CD1c-positive myeloid dendritic cell (primary cell): ENCODE data around the gene SPPL2B.
"Not testable (repeated sequence)": the region's sequence is repeated elsewhere in the genome, so short reads cannot be mapped to it uniquely, and the experiment has no call there.

Experiments used
- DNase-seq: peaks from one replicate; pipeline ENCODE4 v3.0.0-alpha.2; 2016; ENCODE audit errors: extremely low spot score

SPPL2B gene, protein sequence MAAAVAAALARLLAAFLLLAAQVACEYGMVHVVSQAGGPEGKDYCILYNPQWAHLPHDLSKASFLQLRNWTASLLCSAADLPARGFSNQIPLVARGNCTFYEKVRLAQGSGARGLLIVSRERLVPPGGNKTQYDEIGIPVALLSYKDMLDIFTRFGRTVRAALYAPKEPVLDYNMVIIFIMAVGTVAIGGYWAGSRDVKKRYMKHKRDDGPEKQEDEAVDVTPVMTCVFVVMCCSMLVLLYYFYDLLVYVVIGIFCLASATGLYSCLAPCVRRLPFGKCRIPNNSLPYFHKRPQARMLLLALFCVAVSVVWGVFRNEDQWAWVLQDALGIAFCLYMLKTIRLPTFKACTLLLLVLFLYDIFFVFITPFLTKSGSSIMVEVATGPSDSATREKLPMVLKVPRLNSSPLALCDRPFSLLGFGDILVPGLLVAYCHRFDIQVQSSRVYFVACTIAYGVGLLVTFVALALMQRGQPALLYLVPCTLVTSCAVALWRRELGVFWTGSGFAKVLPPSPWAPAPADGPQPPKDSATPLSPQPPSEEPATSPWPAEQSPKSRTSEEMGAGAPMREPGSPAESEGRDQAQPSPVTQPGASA

DNA sequence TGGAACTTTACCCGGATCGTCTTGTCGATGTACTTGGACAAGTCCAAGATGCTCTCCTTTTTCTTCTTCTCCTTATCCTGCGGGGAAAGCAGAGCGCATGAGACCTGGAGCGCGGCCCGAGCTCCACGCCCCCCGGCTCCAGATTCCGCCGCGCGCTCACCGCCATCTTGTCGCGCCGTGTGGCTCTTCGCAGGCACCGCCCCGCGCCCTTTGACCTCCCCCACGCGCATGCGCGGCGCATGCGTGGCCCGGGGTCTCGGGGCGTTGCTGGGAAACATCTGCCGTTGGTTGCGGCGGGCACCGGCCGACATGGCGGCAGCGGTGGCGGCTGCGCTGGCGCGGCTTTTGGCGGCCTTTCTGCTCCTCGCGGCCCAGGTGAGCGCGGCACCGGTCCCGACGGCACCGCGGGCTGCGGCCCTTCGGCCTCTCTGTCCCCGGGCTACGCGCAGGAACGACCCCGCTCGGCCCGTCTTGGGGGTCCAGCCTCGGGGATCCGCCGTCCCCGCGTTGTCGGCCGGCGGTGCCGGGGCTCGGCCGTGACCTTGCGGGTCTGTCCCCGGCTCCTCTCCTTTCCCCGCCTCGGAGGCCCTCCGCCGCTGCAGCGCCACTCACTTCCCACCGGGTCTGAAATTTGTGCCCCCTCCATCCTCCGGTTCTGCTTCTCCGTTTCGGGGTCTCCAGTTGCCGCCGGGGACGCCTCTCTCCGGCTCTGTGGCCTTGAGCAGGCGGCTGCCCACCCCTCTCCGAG is at the start of gene SPPL2B, which contains the start of gene LSM7:
Gene SPPL2B, plus strand, starts transcription at position 284 of the 748 bp plus-strand sequence. Its CDS starts 26 bp downstream, at position 310.
Gene LSM7, minus strand, starts transcription at position 186 of the 748 bp plus-strand sequence. Its CDS starts 20 bp downstream, at position 166.
- peak; percentile 97 for DNase-seq

DNA sequence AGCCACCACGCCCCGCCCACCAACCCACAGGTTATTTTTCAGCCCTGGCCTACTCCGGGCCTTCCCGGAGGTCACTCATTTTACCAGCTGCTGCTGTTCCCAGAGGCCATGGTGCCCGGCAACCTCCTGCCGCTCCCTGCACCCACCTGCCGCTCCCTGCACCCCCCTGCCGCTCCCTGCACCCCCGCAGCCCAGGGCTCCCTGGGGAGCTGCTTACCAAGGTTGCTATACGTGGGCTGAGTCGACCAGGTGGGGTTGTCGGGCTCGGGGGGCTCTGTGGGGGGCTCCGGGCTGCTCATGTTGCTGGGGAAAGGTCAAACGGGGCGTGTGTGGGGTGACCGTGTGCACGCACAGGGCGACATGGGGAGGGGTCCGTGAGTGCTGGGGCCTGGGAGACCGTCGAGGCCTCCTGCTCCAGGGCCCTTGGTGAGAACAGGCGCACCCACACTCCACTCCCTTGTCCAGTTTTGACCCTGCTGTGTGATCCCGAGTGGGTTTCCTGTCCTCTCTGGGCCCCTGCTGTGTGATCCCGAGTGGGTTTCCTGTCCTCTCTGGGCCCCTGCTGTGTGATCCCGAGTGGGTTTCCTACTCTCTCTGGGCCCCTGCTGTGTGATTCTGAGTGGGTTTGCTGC is 47.7 kb upstream of the SPPL2B start:
- no peak for DNase-seq

DNA sequence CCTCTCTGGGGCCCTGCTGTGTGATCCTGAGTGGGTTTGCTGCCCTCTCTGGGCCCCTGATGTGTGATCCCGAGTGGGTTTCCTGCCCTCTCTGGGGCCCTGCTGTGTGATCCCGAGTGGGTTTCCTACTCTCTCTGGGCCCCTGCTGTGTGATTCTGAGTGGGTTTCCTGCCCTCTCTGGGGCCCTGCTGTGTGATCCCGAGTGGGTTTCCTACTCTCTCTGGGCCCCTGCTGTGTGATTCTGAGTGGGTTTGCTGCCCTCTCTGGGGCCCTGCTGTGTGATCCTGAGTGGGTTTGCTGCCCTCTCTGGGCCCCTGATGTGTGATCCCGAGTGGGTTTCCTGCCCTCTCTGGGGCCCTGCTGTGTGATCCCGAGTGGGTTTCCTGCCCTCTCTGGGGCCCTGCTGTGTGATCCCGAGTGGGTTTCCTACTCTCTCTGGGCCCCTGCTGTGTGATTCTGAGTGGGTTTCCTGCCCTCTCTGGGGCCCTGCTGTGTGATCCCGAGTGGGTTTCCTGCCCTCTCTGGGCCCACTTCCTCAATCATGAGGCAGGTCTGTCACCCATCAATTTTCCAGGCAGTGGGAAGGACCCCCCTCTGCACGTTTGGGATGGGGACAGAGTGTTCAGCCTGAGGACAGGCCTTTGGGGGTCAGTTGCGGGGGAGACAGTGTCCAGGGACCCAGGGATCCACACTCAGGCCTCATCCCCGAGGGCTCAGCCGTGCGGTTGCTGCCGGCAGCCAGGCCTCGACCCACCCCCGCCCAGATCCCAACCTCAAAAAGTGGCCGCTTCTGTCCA is 47.0 kb upstream of the SPPL2B start:
- DNase-seq, result not testable (repeated sequence)

DNA sequence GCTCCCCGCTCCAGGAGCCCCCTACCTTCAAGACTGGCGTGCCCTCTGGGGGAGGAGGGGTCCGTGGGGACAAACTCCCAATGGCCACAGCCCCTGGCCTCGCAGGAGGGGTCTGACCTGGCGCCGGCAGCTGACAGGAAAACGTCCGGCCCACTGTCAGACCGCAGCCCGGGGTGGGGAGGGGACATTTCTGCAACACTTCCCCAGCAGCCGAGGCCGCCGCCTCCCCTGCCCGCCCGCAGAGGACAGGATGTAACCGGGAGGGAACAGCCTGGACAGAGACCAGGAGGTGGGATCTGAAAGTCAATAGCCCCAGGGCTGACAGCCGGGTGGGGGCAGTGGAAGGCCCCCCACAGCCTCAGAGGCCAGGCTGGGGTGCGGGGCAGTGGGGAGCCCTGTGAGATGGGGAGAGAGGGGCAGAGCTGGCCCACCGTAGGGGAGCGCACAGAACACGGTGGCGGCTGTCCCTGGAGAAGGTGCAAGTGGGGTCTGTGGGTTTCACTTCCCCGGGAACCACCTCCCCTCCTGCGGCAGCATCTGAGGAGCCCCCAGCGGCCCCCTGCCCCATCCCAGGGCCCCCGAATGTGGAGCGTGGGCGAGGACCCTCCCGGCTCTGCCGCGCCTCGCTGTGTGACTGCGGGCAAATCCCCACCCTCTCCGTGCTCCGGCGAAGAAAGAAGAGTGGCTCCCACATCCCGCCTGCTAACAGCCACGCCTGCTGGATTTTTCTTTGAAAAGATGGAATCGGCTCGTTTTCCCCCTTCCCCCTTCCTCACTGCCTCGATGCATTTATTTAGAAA is 46.2 kb upstream of the SPPL2B start, which contains the start of gene PEAK3:
Gene PEAK3, minus strand, starts transcription at position 114 of the 800 bp plus-strand sequence. CDS start 1,244 bp downstream, outside the sequence.
- DNase-seq, result peak; percentile 85

DNA sequence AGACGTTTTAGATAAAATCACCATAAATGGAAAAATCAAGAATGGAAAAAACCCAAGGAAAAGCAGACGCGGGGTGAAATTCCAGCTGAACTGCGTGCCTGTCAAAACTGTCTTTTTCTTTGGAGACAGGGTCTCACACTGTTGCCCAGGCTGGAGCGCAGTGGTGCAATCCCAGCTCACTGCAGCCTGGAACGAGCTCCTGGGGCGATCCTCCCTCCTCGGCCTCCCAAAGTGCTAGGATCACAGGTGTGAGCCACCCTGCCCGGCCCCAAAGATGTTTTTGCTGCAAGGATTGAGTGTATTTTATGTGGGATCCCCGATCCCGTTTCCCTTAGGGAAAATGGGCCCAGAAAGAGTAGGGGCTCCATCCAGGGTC is 45.6 kb upstream of the SPPL2B start:
- DNase-seq, result no peak

DNA sequence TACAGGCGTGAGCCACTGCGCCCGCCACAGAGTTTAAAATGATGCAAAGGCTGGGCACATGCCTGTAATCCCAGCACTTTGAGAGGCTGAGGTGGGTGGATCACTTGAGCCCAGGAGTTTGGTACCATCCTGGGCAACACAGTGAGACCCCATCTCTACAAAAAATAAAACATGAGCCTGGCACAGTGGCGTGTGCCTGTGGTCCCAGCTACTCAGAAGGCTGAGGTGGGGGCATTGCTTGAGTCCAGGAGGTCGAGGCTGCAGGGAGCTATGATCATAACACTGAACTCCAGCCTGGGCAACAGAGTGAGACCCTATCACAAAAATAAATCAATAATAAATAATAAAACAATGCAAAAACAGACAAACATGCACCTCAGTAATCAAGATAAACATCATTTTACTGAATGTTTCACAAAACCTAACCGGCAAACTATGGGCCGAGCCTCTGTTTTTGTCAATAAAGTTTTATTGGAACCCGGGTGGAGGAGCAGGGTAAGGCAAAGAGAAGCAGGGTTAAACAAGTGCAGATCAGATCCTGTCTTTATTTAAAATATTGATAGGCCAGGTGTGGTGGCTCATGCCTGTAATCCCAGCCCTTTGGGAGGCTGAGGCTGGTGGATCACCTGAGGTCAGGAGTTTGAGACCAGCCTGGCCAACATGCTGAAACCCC is 44.5 kb upstream of the SPPL2B start:
- DNase-seq, result no peak

DNA sequence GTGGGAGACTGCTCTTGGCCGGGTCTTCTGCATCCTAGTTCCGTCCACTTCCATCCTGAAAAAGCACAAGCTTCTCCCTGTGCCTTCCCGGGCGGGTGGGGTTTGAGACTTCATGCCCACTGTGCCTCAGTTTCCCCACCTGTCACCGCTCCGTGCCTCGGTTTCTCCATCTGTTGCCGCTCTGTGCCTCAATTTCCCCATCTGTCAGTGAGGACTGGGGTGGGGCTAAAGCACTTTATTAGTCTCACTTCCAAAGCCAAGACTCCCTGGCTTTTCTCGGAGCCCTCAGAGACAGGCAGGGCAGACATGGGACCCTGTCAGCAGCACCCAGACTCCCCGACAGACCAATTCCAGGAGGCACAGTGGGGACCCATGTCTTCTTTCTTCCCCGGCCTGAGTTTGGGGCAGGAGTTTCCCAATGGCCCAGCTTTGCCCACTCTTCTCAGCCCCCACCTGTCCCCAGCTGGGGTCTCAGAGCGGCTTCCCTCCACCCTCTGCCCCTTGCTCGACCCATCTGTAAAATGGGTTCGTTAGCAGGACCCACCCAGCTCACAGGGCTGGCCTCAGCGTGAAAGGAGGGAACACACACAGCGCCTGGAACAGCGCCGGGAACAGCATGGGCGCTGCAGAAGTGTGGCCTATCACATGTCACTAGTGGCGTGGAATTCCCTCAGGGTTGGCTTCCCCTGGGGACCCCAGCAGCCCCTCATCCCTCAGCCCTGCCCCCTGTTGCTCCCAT is 41.9 kb upstream of the SPPL2B start:
- no peak for DNase-seq

DNA sequence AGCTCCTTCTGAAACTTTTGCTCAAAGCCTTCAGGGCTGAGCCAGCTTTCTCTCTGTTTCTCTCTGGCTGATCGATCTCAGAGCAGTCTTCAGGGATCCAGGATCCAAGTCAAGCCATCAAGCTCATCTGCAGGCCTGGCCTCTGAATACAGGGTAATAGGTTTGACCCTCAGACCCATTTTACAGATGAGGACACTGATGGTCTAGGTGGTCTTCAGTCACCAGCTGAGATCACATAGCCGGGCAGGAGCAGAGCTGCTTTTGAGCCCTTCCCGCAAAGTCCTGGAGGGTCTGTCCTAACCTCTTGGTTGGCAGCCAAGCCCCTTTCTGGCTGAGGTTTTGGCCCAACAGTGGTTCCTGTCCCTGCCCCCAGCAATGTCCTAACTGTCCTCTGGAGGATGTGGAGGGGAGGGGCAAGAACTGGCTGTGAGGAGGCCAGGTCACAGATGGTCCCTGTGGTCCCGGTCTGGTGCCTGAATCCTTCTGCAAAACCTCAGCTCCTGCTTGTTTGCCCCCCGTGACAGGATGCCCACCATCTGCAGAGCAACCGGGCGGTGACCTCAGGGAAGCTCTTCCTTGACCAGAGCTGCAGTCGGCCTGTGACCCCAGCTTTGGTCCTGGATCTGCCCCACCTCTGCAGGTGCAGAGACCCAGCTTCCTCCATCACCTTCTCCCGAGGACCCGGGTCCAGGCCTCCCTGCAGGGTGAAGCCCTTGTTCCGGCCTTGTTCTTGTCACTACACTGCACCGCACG is 40.7 kb upstream of the SPPL2B start:
- DNase-seq, result no peak

DNA sequence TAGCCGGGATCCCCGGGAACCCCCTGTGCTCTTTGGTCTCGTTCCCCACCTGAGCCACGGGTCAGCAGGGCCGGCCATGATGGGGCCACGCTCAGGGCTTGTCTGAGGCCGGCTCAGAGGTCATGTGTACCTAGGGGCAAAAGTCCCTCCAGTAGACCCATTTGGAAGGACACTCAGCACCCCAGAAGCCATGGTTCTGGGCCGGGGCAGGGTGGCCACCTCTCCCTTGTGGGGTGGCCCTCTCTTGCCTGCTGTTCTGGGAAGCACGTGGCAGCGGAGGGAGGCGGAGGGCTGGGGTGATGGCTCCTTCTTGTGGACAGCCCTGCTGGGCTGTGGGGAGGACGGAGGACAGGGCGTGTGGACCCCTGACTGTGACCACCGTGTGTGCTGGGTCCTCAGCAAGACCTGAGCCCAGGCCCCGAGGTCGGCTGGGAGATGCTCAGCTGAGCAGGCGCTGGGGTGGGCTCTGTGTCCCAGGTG is 40.1 kb upstream of the SPPL2B start:
- no peak for DNase-seq

DNA sequence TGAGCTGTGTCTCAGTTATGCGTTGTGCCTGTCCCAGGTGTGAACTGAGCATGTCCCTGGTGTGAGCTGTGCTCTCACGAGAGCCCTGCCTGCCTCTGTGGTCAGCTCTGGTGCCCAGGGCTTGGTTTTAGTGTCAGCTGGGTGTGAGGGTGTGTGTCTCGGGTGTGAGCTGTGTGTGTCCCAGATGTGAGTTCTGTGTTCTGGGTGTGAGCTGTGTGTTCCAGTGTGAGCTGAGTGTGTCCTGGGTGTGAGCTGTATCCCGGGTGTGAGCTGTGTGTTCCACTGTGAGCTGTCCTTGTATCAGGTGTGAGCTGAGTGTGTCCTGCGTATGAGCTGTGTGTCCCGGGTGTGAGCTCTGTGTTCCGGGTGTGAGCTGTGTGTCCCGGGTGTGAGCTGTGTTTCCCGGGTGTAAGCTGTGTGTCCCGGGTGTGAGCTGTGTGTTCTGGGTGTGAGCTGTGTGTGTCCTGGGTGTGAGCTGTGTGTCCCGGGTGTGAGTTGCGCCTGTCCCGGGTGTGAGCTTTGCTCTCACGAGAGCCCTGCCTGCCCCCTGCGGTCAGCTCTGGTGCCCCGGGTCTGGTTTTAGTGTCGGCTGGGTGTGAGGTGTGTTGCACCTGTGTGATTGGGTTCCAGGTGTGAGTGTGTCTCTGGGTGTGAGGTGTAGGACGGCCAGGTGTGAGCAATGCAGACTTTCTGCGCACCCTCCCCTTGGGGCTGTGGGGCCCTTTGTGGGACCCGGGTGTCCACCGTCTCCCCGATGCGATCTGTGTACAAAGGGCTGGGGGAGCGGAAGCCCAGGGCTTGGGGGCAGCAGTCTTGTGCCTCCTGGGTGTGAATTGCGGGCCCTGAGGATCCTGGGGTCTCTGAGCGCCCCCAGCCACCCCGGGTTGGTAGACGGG is 39.4 kb upstream of the SPPL2B start:
- no peak for DNase-seq

DNA sequence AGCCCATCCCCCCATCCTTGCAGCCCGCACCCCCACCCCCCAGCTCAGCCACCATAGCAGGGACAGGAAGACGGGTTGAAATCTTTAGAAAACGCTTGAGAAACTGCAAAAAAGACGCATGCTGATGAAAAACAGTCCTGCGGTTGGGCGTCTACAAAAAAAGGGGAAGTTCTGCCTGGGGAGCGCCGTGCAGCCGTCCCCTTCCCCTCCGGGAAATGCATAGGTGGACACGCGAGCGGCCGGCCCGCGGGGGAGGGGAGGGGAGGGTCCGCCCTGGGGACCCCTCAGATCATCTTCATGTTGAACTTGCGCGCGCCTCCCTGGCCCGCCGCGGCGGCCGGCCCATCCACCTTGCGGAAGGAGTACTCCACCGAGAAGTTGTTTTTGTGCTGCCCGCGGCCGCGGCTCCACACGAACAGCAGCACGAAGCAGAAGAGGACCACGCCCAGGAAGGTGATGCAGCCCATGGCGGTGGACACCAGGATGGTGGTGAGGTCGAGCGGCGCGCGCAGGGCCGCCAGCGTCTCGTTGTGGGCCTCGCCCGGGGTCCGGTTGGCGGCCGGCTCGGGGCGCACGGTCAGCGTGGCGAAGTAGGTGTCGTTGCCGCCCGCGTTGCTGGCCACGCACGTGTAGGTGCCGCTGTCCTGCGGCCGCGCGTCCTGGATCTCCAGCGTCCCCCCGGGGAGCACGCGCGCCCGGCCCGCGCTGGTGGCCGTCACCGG is 38.6 kb upstream of the SPPL2B start:
- peak; percentile 90 for DNase-seq

DNA sequence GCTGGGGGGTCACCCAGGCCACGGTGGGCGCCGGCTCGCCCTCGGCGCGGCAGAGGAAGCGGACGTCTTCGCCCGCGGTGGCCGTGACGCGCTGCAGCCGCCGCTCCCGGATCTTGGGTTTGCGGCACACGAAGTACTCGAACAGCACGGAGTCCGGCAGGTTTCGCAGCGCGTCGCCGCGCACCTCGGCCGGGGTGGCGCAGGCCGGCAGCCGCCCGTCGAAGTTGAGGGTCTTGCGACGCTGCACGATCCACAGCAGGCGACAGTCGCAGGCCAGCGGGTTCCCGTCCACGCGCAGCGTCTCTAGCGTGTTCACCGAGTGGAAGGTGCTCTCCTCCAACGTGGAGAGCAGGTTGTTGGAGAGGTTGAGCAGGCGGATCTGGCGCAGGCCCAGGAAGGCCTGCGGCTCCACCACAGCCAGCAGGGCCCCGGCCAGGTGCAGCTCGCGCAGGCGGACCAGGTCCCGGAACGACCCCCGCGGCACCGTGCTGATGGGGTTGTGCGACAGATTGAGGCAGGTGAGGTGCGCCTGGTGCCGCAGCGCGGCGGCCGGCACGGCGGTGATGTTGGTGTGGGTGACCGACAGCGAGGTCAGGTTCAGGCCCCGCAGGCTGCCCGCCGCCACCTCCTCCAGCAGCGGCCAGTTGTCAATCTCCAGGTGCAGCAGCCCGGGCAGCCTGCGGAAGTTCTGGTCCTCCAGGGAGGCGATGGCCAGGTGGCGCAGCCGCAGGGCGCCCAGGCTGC is 37.9 kb upstream of the SPPL2B start:
- peak; percentile 43 for DNase-seq

DNA sequence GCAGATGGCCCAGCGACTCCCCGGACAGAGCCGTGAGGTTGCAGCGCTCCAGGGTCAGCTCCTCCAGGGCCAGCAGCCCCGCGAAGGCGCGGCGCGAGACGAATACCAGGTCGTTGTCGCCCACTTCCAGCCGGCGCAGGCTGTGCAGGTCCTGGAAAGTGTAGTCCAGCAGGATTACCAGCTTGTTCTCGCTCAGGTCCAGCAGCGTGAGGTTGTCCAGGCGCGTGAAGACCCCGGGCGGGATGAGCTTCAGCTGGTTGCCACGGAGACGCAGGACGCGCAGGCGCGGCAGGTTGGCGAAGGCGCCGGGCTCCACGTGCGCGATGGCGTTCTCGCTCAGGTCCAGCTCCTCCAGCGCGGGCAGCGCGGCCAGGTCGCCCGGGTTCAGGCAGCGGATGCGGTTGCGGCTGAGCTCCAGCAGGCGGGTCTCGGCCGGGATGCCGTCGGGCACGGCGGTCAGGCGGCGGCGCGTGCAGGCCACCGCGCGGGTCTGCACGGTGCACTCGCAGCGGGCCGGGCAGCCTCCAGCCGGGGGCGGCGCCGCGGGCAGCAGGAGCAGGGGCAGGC is 37.2 kb upstream of the SPPL2B start:
- DNase-seq, result no peak

DNA sequence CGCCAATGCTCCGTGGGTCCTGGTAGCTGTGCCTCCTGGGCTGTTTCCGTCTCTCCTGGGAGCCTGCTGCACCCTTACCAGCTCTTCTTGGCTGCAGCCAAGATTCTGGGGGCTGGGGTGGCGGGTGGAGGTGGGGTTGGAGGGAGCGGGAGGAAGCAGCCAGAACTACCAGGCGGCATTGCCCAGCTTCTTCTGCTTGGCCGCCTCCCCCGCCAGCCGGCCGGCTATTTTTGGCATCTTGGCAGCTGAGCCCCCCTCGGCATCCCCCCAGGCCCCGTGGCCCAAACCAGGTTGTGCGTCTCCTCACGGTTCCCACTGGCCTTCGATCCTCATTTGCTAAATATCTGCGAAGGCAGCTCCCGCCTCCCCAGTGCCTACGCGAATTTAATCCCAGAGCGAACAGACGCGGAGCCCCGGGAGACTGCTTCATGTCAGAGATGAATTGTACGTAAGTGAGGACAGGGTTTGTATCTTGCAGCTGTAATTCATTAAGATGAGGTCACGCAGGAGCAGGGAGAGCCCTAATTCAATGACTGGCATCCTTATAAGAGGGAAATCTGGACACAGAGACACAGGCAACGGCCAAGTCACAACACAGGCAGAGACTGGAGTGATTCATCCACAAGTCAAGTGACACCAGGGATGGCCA is 33.7 kb upstream of the SPPL2B start:
- no peak for DNase-seq

DNA sequence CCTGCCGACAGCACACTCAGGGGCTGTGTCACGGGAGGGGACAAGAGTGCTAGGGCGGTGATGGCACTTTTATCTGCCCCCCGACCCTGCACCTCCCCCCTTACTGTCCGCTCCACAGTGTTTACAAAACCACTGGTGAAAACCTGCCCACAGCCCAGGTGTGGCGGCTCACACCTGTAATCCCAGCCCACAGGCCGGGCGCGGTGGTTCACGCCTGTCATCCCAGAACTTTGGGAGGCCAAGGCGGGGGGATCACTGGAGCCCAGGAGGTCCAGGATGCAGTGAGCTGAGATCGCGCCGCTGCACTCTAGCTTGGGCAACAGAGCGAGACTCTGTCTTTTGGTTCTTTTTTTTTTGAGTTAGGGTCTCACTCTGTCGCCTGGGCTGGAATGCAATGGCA is 32.3 kb upstream of the SPPL2B start:
- DNase-seq, result no peak
